ENCODE results near the gene NOX1.

DNA sequence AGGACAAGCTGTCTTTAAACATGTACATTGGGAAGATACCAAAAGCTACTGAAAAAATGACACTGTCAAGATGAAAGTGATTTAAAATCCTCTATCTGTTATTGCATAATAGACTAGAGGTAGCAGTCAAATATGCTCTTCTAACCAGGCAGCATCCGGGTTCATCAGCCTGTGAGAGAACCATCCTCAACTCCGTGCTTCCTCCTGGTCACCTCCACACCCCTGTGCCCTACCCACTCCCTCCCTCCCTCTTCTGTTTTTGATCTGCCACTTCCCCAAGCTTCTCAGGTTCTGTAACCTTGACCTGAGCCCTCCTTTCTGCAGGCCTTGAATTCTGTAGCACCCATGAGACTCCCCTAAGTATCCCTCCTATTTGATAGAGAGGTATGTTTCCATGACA is 5.9 kb downstream of the NOX1 start:
- TF ChIP-seq CEBPB (IDR thresholded peaks at IDR 0.05) (no peak), NFE2L2 (conservative IDR thresholded peaks at IDR 0.05; ENCODE audit: low read length) (no peak), SREBF2 (IDR thresholded peaks at IDR 0.05) (no peak)
- TF ChIP-seq, protein P1, sequence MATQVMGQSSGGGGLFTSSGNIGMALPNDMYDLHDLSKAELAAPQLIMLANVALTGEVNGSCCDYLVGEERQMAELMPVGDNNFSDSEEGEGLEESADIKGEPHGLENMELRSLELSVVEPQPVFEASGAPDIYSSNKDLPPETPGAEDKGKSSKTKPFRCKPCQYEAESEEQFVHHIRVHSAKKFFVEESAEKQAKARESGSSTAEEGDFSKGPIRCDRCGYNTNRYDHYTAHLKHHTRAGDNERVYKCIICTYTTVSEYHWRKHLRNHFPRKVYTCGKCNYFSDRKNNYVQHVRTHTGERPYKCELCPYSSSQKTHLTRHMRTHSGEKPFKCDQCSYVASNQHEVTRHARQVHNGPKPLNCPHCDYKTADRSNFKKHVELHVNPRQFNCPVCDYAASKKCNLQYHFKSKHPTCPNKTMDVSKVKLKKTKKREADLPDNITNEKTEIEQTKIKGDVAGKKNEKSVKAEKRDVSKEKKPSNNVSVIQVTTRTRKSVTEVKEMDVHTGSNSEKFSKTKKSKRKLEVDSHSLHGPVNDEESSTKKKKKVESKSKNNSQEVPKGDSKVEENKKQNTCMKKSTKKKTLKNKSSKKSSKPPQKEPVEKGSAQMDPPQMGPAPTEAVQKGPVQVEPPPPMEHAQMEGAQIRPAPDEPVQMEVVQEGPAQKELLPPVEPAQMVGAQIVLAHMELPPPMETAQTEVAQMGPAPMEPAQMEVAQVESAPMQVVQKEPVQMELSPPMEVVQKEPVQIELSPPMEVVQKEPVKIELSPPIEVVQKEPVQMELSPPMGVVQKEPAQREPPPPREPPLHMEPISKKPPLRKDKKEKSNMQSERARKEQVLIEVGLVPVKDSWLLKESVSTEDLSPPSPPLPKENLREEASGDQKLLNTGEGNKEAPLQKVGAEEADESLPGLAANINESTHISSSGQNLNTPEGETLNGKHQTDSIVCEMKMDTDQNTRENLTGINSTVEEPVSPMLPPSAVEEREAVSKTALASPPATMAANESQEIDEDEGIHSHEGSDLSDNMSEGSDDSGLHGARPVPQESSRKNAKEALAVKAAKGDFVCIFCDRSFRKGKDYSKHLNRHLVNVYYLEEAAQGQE (IDR thresholded peaks at IDR 0.05) = no peak
- TF ChIP-seq, protein P2, sequence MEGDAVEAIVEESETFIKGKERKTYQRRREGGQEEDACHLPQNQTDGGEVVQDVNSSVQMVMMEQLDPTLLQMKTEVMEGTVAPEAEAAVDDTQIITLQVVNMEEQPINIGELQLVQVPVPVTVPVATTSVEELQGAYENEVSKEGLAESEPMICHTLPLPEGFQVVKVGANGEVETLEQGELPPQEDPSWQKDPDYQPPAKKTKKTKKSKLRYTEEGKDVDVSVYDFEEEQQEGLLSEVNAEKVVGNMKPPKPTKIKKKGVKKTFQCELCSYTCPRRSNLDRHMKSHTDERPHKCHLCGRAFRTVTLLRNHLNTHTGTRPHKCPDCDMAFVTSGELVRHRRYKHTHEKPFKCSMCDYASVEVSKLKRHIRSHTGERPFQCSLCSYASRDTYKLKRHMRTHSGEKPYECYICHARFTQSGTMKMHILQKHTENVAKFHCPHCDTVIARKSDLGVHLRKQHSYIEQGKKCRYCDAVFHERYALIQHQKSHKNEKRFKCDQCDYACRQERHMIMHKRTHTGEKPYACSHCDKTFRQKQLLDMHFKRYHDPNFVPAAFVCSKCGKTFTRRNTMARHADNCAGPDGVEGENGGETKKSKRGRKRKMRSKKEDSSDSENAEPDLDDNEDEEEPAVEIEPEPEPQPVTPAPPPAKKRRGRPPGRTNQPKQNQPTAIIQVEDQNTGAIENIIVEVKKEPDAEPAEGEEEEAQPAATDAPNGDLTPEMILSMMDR (IDR thresholded peaks at IDR 0.05) = no peak

Measured in A549 (cell line).